Measurements from ENCODE around the gene ETV3L.

GRCh38 chr1:157096881-157097280, 2.7 kb downstream of the ETV3L start:
- TF ChIP-seq CTCF (IDR thresholded peaks at IDR 0.05) = no peak
- no peak for TF ChIP-seq EZH2 (IDR thresholded peaks at IDR 0.05)
- TF ChIP-seq EZH2phosphoT487 (IDR thresholded peaks at IDR 0.05) = no peak
